AG04450 (cell line): ENCODE data around the gene HHIP. TPM values are rescaled to one million over a fixed set of nuclear protein-coding genes. Genes with fewer than 3 reads are reported as not detected.

Experiments
- CTCF ChIA-PET: fragments of 300-600, 350-600 bp; formaldehyde crosslinking; extraction: SDS; loops from one replicate; lab custom pipeline; 2022; ENCODE audit warnings: antibody characterized with exemption, inconsistent platforms; lab: Charles Lee
- POLR2A ChIA-PET: fragments of 350-600 bp; formaldehyde crosslinking; extraction: SDS; loops from one replicate; lab custom pipeline; 2021; ENCODE audit warnings: antibody characterized with exemption, inconsistent platforms; lab: Yijun Ruan, JAX
- DNase-seq: peaks from one replicate; pipeline ENCODE4 v3.0.0-alpha.2; 2011; ENCODE audit warnings: low read depth, low spot score
- H3K27ac ChIP-seq: one replicate; pipeline ENCODE4 v1.5.1; 2012; ENCODE audit warnings: low read depth, low read length, control low read depth
- H3K27me3 ChIP-seq: one replicate; pipeline ENCODE4 v1.6.0; 2012; ENCODE audit warnings: low read length; ENCODE audit not compliant: control insufficient read depth, insufficient read depth
- H3K4me3 ChIP-seq: 2 replicates; pipeline ENCODE4 v1.5.1; 2011; ENCODE audit warnings: mild to moderate bottlenecking, low read depth, low read length, control low read depth
- H3K9me3 ChIP-seq: 2 replicates; pipeline ENCODE4 v1.5.1; 2012; ENCODE audit warnings: low read length; ENCODE audit not compliant: control insufficient read depth, insufficient read depth
- CTCF ChIP-seq: IDR thresholded peaks from 2 replicates; pipeline ENCODE4 v1.5.1; 2011; ENCODE audit warnings: low read depth, low read length, control low read depth, inconsistent platforms
- polyA plus RNA-seq: library from polyadenylated mRNA; depleted of rRNA; stranded (reverse); fragments of >200 nt; gene quantifications from 2 replicates; pipeline ENCODE4 v1.2.3, GENCODE V29; 2011

The HHIP gene
- polyA plus RNA-seq, 1 experiment = 3.6 TPM

GRCh38 chr4:144738649-144739048 is 92.7 kb downstream of the HHIP start:
- Histone ChIP-seq H3K27ac (no peak overlapping the region), H3K4me3 (no peak overlapping the region), H3K9me3 (no peaks in the 10 kb centered on the region), H3K27me3 (no peaks in the 10 kb centered on the region)
- no peak for TF ChIP-seq CTCF
- no peak for DNase-seq
- ChIA-PET CTCF (no interaction called here), POLR2A (no interaction called here)

DNA sequence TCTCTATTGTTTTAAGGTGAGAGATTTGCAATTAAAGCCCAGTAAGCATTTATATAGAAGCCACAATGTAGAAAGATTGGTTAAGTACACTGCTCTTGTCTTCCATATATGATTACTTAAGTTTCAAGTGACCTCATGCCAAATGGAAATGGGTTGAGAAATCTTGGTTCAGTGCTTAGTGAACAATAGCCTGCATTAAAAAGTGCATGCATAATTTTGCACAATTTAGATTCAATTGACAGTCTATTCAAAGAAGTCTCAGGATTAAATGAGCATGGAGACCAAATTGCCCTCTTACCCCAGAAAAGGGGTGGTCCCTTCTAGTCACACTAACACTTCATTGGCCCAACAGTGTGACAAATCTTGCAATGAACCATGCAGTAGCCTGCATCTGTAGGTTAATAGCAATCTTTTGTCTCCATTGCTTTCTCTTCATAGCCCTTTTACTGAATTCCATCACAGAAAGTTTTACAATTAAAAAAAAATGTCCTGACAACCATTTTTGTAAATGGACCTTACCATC is 93.6 kb downstream of the HHIP start:
- TF ChIP-seq CTCF = no peak
- H3K4me3 ChIP-seq = no peak overlapping the region
- H3K27ac ChIP-seq = no peak overlapping the region
- DNase-seq = no peak
- no peaks in the 10 kb centered on the region for H3K9me3 ChIP-seq
- POLR2A ChIA-PET = no interaction called here
- H3K27me3 ChIP-seq = no peaks in the 10 kb centered on the region
- CTCF ChIA-PET = no interaction called here

DNA sequence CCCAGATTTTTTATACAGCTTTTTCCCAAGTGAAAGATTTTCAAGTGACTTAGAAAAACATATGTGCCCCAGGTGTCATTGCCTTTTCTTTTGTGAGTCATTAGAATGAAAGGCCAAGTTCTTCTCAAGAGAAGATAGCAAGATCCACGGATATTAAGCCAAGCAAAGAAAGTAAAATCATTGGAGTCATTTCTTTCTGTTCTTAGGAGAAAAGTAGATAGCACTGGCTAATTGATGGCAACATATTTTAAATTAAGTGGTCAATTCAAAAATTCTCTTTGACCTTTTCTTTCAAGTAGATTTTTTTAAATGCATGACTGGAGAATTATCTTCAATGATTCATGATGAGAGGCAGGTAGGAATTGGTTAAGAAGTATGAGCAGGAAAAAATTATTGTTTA is 94.4 kb downstream of the HHIP start:
- no peaks in the 10 kb centered on the region for H3K9me3 ChIP-seq
- H3K4me3 ChIP-seq = no peak overlapping the region
- no peaks in the 10 kb centered on the region for H3K27me3 ChIP-seq
- ChIA-PET CTCF (no interaction called here), POLR2A (no interaction called here)
- no peak overlapping the region for H3K27ac ChIP-seq
- no peak for DNase-seq
- TF ChIP-seq CTCF = no peak

DNA sequence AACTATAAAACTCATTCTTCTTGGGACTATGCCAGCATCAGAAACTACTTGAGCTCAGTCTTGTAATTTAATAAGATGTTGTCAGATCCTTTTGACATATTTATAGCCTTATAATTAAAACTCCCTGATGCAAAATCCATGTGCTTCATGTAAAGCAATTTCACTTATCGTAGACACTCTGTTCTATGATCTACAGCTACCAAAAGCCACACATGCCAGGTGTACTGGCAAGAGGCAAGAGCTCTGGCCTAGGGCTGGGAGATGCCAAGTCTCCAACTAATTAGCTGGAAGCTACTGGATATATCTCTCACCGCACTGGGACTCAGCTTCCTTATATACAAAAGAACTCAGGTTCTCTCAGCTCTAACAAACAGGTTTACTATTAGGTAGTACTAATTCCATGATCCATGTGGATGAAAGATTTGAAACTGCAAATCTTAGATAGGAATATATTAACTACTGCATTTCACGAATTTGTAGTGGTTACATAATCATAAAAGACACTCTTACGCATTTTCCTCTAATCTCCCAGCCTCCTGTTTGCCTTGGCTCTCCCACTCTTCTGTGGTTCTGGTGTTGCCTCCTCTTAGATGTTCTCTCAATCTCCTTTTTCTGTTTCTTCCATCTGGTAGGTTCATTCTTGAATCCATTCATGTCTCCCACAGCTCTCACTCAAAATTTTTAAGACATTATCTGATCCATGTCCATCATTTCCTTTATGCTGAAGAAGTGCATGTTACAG is 103.0 kb downstream of the HHIP start:
- DNase-seq = no peak

More for the DNA sequence above, 103.0 kb downstream of the HHIP start:
- no peak for TF ChIP-seq CTCF
- H3K27me3 ChIP-seq = no peaks in the 10 kb centered on the region
- H3K4me3 ChIP-seq = no peak overlapping the region
- H3K9me3 ChIP-seq = no peaks in the 10 kb centered on the region
- no peak overlapping the region for H3K27ac ChIP-seq
- ChIA-PET POLR2A (no interaction called here), CTCF (no interaction called here)
